HepG2 (cell line): ENCODE data around the gene BCL2L2. TPM values are rescaled to one million over a fixed set of nuclear protein-coding genes. Genes with fewer than 3 reads are reported as not detected.

Experiments used
- ARNT ChIP-seq: fragments of 450-650 bp; IDR thresholded peaks from 2 replicates; pipeline ENCODE4 v1.6.1; 2017
- BRD4 ChIP-seq: sonication (generic); formaldehyde crosslinking; IDR thresholded peaks from 2 replicates; pipeline ENCODE4 v1.4.0; 2020; ENCODE audit warnings: missing genetic modification reagents
- CBX5 ChIP-seq: sonication (generic); formaldehyde crosslinking; IDR thresholded peaks from 2 replicates; pipeline ENCODE4 v1.4.0; 2020; ENCODE audit warnings: missing genetic modification reagents, borderline replicate concordance
- CCAR2 ChIP-seq: fragments of 200-400 bp; formaldehyde crosslinking; optimal IDR thresholded peaks from 2 replicates; pipeline ENCODE3; 2018; ENCODE audit warnings: low read depth, mild to moderate bottlenecking, low read length, moderate library complexity
- HIC2 ChIP-seq: sonication (generic); formaldehyde crosslinking; IDR thresholded peaks from 2 replicates; pipeline ENCODE4 v1.9.0; 2022; ENCODE audit warnings: low read depth, missing genetic modification reagents
- MIXL1 ChIP-seq: IDR thresholded peaks from 2 replicates; pipeline ENCODE4 v1.6.1; 2016
- MTA3 ChIP-seq: sonication (generic); formaldehyde crosslinking; IDR thresholded peaks from 2 replicates; pipeline ENCODE4 v1.4.0; 2020; ENCODE audit warnings: missing genetic modification reagents
- PPARG ChIP-seq: conservative IDR thresholded peaks from 2 replicates; pipeline ENCODE4 v1.6.1; 2016; ENCODE audit warnings: missing biosample characterization, missing genetic modification reagents
- SOX13 ChIP-seq, 3 experiments: fragments of 450-650 bp in 1 of 3; sonication (generic) in 1 of 3; formaldehyde crosslinking in 1 of 3; IDR thresholded peaks in 2 of 3; conservative IDR thresholded peaks in 1 of 3; 2 replicates each; pipeline versions ENCODE4 v1.5.0 to v1.6.1; 2016 to 2020; ENCODE audit warnings: antibody characterized with exemption in 1 of 3, mild to moderate bottlenecking in 1 of 3, missing compliant biosample characterization in 1 of 3, missing genetic modification reagents in 1 of 3, moderate library complexity in 1 of 3
- TFAP4 ChIP-seq: sonication (generic); IDR thresholded peaks from 2 replicates; pipeline ENCODE4 v1.6.1; 2016; ENCODE audit warnings: low read depth, borderline replicate concordance
- TMF1 ChIP-seq: sonication (generic); formaldehyde crosslinking; IDR thresholded peaks from 2 replicates; pipeline ENCODE4 v1.8.1; 2022; ENCODE audit warnings: low read depth, missing genetic modification reagents
- XBP1 ChIP-seq: sonication (generic); formaldehyde crosslinking; IDR thresholded peaks from 2 replicates; pipeline ENCODE4 v1.5.0; 2020; ENCODE audit warnings: missing genetic modification reagents
- YY1 ChIP-seq: IDR thresholded peaks from 2 replicates; pipeline ENCODE4 v1.6.1; 2011; ENCODE audit warnings: low read length, low read depth, moderate library complexity, mild to moderate bottlenecking; ENCODE audit not compliant: insufficient read depth, insufficient replicate concordance
- ZBTB4 ChIP-seq: sonication (generic); formaldehyde crosslinking; IDR thresholded peaks from 2 replicates; pipeline ENCODE4 v1.4.0; 2020; ENCODE audit warnings: missing genetic modification reagents, mild to moderate bottlenecking, borderline replicate concordance
- ZNF234 ChIP-seq: sonication (generic); formaldehyde crosslinking; conservative IDR thresholded peaks from 2 replicates; pipeline ENCODE4 v1.5.1; 2020; ENCODE audit warnings: mild to moderate bottlenecking, missing genetic modification reagents
- ZNF335 ChIP-seq: sonication (generic); formaldehyde crosslinking; IDR thresholded peaks from 2 replicates; pipeline ENCODE4 v1.4.0; 2020; ENCODE audit warnings: missing genetic modification reagents
- ZNF468 ChIP-seq: sonication (generic); formaldehyde crosslinking; IDR thresholded peaks from 2 replicates; pipeline ENCODE4 v1.8.0; 2022; ENCODE audit warnings: mild to moderate bottlenecking, moderate library complexity, missing genetic modification reagents
- ZNF530 ChIP-seq: sonication (generic); formaldehyde crosslinking; IDR thresholded peaks from 2 replicates; pipeline ENCODE4 v1.5.0; 2020; ENCODE audit warnings: low read depth, mild to moderate bottlenecking, missing genetic modification reagents
- ZNF576 ChIP-seq: sonication (generic); formaldehyde crosslinking; IDR thresholded peaks from 2 replicates; pipeline ENCODE4 v1.4.0; 2020; ENCODE audit warnings: mild to moderate bottlenecking, missing genetic modification reagents
- ZNF639 ChIP-seq: conservative IDR thresholded peaks from 2 replicates; pipeline ENCODE4 v1.6.1; 2018; ENCODE audit warnings: missing genetic modification reagents
- ZNF720 ChIP-seq: sonication (generic); formaldehyde crosslinking; IDR thresholded peaks from 2 replicates; pipeline ENCODE4 v1.4.0; 2020; ENCODE audit warnings: missing genetic modification reagents
- ZNF782 ChIP-seq: sonication (generic); formaldehyde crosslinking; IDR thresholded peaks from 2 replicates; pipeline ENCODE4 v1.4.0; 2020; ENCODE audit warnings: missing genetic modification reagents, mild to moderate bottlenecking, borderline replicate concordance
- ZSCAN30 ChIP-seq: sonication (generic); formaldehyde crosslinking; IDR thresholded peaks from 2 replicates; pipeline ENCODE4 v1.5.0; 2020; ENCODE audit warnings: mild to moderate bottlenecking, missing genetic modification reagents
- polyA plus RNA-seq, 8 experiments: library from polyadenylated mRNA; depleted of rRNA in 3 of 8; stranded (reverse) in 7 of 8; unstranded in 1 of 8; fragments of >200 nt; fragmentation: Illumina TruSeq in 4 of 8; extraction: Trizol in 4 of 8; gene quantifications; 2 replicates each; pipeline versions ENCODE4 v1.2.1 to v1.2.3, GENCODE V29; 2011 to 2016; ENCODE audit warnings: low read depth in 4 of 8, missing spikeins in 1 of 8, mixed read lengths in 1 of 8; ENCODE audit not compliant: insufficient read depth in 1 of 8
- total RNA-seq, 5 experiments: library from RNA; depleted of rRNA; stranded (reverse); fragments of >200 nt; fragmentation: Illumina TruSeq; extraction: Trizol; gene quantifications; 2 replicates each; pipeline ENCODE4 v1.2.3, GENCODE V29; 2016; ENCODE audit warnings: low read depth in 1 of 5

Gene BCL2L2
- total and polyA plus RNA-seq, 2 of the 13 experiments (the other 11 are each of a cell fraction or from before 2014, with no cell fraction given), result 28.1 to 49.8 TPM

- TF ChIP-seq MIXL1 (peak; percentile 83; the same call in 1 of the 2 replicates), ZNF782 (CRISPR knock-in tag) (no peak), HIC2 (no peak), ZSCAN30 (CRISPR knock-in tag) (no peak), SOX13 (IDR thresholded peaks at IDR 0.05) (no peak), SOX13 (CRISPR knock-in tag; conservative IDR thresholded peaks at IDR 0.05 in 1 of 2, IDR thresholded peaks at IDR 0.05 in 1 of 2) (peak in 1 of 2 experiments; percentile 15; a peak in 1 of 4 replicates), TFAP4 (no peak), MTA3 (CRISPR knock-in tag) (no peak), BRD4 (CRISPR knock-in tag) (no peak), XBP1 (CRISPR knock-in tag) (no peak), TMF1 (CRISPR knock-in tag) (no peak), ZNF468 (no peak), YY1 (no peak), ZNF335 (no peak), CBX5 (CRISPR knock-in tag) (no peak), ZNF530 (CRISPR knock-in tag) (no peak), CCAR2 (no peak), ZNF576 (CRISPR knock-in tag) (no peak), ZBTB4 (CRISPR knock-in tag) (no peak), ZNF639 (CRISPR knock-in tag) (no peak), PPARG (CRISPR knock-in tag) (0 out of 2 replicates have a peak, but pooled peaks have one; percentile 60), ZNF720 (CRISPR knock-in tag) (no peak), ZNF234 (CRISPR knock-in tag) (no peak), ARNT (no peak)
Observed at GRCh38 chr14:23327947-23328744, 21.5 kb downstream of the BCL2L2 start (continued).
